Activated CD4-positive, alpha-beta T cell treated with anti-CD3 and anti-CD28 coated beads, Interleukin-2, Interleukin-4, amounts not matched to agents 100 ng/mL and 50 ng/mL, durations not matched to agents 16 hours and 8 hours (primary cell): ENCODE results near the gene TNFRSF19.
"Not testable (repeated sequence)": the region's sequence is repeated elsewhere in the genome, so short reads cannot be mapped to it uniquely, and the experiment has no call there.

ENCODE experiments used
- DNase-seq: peaks from one replicate; pipeline ENCODE4 v3.0.0-alpha.2; 2020; ENCODE audit warnings: low spot score

TNFRSF19 gene

GRCh38 chr13:23570099-23570920, at the start of gene TNFRSF19:
Gene TNFRSF19 (plus strand): TSS chr13:23570412. CDS start chr13:23590184, 19,772 bp downstream.
- no peak for DNase-seq

DNA sequence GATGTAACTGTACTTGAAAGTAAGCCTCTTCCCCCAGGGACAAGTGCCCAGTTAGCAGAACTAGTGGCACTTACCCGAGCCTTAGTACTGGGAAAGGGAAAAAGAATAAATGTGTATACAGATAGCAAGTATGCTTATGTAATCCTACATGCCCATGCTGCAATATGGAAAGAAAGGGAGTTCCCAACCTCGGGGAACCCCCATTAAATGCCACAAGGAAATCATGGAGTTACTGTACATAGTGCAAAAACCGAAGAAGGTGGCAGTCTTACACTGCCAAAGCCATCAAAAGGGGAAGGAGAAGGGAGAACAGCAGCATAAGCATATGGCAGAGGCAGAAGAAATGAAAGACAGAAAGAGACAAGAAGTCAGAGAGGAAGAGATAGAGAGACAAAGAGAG, 40.3 kb upstream of the TNFRSF19 start:
- not testable (repeated sequence) for DNase-seq

GRCh38 chr13:23531446-23531845, 38.8 kb upstream of the TNFRSF19 start:
- no peak for DNase-seq

GRCh38 chr13:23534090-23534489, 36.1 kb upstream of the TNFRSF19 start:
- no peak for DNase-seq

GRCh38 chr13:23541221-23541824, 28.9 kb upstream of the TNFRSF19 start:
- no peak for DNase-seq

- no peak for DNase-seq
Observed at GRCh38 chr13:23544668-23545067, 25.5 kb upstream of the TNFRSF19 start.

DNA sequence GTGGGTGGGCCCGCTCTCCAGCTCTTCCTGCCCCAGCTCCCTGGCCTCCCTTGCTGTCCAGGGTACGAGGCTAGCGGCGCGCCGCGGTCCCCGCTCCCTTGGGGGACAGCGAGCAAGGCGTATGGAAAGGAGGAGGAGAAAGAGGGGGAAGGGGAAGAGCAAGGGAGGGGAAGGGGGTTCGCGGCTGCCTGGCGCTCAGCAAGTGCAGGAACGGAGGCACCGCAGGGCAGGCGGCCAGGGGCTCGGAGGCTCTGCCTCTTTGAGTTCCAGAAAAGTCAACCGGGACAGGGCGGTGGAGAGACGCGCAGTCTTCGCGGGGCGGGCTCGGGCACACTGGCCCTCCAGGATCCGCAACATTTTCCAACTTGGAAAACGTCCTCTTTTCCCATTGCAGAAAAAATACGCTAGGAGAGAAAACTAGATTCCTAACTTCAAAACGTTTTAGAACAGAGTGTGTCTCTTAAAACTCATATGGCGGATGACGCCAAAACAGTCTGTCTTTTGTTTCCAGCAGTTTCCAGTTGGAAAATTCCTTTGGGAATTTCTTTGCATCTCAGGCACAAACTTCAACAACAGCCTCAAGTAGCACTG, 23.1 kb upstream of the TNFRSF19 start:
- no peak for DNase-seq

DNA sequence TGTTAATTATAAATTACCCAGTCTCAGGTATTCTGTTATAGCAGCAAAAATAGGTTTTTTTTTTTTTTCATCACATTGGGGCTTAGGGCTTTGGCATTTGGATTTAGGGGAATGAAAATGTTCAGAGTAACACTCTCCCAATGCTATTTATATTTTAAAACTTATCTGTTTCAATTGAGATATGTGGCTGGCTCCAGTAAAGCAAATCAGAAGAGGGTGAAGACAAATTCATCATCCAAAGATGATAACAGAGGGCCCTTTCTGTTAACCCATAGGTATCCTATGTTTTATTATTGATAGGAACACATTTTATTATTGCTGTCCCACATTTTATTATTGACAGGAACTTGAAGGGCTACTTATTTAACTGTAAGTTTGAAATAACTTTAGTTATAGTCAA, 20.5 kb upstream of the TNFRSF19 start:
- DNase-seq: no peak

DNA sequence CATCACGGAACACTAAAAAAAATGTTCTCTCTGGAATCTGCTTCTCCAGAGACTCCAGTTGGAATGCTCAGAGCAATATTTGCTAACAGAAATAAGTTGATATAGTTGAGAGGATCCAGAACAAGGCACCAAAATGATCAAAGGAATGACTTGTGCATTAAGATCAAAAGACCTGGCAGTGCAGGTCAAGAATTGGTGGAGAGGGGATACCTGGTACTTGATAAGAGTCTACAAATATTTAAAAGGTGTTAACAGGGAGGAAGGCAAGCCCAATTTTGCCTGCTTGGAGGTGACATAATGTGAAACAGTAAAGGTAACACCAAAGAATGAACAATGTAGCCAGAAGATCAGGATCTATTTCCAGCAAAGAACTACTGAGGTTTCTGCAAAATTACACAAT, 20.0 kb upstream of the TNFRSF19 start:
- DNase-seq: no peak

DNA sequence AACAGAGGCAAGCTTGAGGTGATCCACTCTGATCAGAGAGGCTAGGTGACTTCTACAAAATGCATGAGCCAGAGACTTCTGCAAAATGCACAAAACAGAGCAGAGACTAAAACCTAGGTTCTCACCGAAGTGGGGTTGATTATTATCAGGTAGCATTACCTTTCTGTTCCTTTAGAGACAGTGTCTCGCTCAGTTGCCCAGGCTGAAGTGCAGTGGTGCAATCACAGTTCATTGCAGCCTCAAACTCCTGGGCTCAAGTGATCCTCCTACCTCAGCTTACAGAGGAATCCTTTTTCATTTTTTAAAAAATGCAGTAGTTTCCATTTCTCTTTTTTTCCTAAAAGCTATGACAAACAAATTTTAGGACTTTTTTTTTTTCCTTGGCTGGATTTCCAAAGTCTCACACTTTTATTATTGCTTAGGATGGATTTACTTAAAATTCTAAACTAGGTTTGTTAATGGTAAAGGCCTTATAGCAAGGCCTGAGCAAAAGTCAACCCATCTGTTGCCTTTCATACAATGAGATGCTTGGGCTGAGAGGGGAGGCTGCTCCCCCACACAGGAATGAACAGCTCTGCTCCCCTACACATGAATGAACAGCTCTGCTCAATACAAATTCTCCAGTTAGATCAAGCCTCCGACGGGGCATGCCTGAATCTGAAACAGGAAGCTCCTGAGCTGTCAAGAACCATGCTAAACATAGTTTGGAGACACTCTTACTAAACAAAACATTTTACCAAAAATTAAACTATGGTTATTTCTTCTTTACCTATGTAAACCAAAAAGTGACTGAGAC, 18.8 kb upstream of the TNFRSF19 start:
- DNase-seq: no peak

GRCh38 chr13:23552171-23552570, 18.0 kb upstream of the TNFRSF19 start:
- no peak for DNase-seq

DNA sequence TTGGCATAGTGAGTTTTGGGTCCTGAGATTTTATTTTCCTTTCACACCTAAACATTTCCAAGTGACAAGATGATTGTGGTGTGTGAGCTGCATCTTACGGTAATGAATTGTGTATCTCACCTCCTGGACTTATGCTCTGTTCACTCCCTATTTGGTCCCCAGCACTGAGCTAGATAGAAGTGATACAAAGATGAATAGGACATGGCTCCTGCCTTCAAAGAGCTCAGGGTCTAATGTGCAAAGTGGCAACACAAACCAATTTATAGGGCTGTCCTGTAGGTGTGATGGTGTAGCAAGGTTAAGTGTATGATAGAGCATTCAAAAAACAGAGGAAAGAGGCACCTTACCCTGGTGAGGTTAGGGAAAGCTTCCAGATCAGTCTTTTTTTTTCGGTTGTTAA, 17.6 kb upstream of the TNFRSF19 start:
- no peak for DNase-seq

- no peak for DNase-seq
Observed at GRCh38 chr13:23554000-23554399, 16.2 kb upstream of the TNFRSF19 start.

- no peak for DNase-seq
Observed at GRCh38 chr13:23557043-23557442, 13.2 kb upstream of the TNFRSF19 start.

DNA sequence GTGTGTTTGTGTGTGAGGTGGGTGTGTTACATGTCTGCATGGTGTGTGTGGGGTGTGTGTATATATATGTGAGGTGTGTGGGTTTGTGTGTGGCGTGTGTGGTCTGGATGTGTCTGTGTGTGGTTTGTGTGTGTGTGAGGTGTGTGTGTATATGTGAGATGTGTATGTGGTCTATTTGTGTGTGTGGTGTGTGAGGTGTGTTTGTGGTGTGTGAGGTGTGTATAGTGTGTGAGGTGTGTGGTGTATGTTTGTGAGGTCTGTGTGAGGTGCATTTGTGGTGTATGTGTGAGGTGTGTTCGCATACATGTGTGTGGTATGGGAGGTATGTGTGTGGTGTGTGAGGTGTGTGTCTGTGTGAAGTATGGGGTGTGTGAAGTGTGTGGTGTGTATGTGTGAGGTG, 12.5 kb upstream of the TNFRSF19 start:
- no peak for DNase-seq

- peak; percentile 15 for DNase-seq
Observed at GRCh38 chr13:23558675-23559536, 11.3 kb upstream of the TNFRSF19 start.

DNA sequence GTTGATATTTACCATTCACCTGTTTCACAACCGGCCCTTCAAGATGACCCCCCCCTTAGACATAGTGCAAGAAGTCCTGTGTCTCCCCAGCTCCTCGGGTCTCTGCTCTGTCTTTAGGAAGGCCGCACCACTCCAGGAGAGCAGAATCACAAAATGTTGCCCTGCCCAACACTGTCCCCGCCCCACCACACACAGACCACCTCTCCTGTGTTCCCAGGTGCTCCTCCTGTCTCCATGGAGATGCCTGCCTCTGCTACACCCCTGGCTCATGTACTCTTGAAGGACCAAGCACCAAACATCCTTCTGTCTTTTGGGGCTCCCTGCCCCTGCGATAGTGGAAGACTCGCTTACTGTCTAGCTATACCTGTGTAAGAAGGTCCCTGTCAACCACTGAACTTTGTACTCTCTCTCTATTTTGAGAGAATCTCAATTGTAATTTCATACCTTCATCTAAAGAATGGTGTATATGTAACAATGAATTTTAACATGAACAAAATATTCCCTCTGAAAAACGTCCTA, 9.6 kb upstream of the TNFRSF19 start:
- DNase-seq: no peak

DNA sequence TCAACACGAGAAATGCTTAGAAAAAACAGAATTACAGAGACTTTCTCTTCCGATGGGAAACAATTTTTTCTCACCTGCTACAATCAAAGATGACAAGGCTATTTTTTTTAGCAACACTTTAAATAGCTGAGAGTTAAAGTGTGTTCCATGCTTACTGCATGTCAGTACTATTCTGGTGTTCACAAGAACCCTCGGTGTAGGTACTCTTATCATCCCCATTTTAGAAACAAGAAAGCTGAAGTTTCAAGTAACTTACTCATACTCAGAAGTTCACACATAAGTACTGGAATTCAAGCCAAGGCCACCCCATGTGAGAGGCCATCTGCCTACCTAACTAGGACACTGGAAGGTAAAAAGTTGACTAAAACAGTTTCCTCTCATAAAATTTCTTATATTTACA, 9.0 kb upstream of the TNFRSF19 start:
- no peak for DNase-seq

- no peak for DNase-seq
Observed at GRCh38 chr13:23563085-23563845, 6.9 kb upstream of the TNFRSF19 start.

DNA sequence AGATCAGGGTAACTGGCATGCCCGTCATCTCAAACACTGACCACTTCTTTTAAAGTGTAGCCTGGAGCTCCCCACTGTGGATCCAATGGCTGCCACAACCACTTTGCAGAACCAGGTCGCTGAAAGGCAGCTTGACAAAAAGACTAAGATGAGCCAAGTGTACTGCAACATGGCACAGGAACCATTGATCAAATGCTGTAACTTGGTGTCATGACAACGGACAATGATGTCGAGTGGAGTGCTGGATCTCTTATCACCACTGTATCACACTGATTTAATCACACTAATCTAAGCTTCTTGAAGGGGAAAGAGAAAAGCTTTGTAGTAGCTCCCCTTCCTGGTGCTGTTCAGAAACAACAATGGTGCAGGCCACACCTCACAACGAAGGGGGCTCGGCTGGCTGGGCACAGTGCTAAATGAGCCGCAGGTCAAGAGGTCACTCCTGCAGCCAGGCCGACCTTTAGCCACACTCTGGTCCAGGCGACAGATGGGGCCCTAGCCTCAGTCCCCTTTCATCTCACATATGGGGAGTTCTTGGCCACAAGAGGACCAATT, 2.2 kb upstream of the TNFRSF19 start:
- DNase-seq: no peak
